Fibroblast of villous mesenchyme (primary cell): ENCODE measurements around the gene G6PC3. TPM values are rescaled to one million over a fixed set of nuclear protein-coding genes. Genes with fewer than 3 reads are reported as not detected.

Experiments used
- DNase-seq: peaks from one replicate; pipeline ENCODE4 v3.0.0-alpha.2; 2010; ENCODE audit warnings: low read depth
- H3K4me3 ChIP-seq: 2 replicates; pipeline ENCODE4 v1.5.1; 2011; ENCODE audit warnings: low read depth, mild to moderate bottlenecking, low read length
- CTCF ChIP-seq: IDR thresholded peaks from 2 replicates; pipeline ENCODE4 v1.5.1; 2012; ENCODE audit warnings: low read depth, mild to moderate bottlenecking, low read length; ENCODE audit not compliant: insufficient read depth
- total RNA-seq: library from RNA; depleted of rRNA; stranded (reverse); fragments of >200 nt; gene quantifications from 2 replicates; pipeline ENCODE4 v1.2.3, GENCODE V29; 2012

G6PC3 gene
- total RNA-seq, 1 donor = 27.6 TPM

- DNase-seq = no peak
- H3K4me3 ChIP-seq = no peak overlapping the region
- TF ChIP-seq CTCF = no peak
Measured at GRCh38 chr17:44106801-44107200, 36.3 kb downstream of the G6PC3 start.

GRCh38 chr17:44108440-44109311, 38.1 kb downstream of the G6PC3 start:
- no peak overlapping the region for H3K4me3 ChIP-seq
- peak; percentile 96 for DNase-seq
- no peak for TF ChIP-seq CTCF

GRCh38 chr17:44109312-44109630, 38.7 kb downstream of the G6PC3 start:
- H3K4me3 ChIP-seq = no peak overlapping the region
- no peak for TF ChIP-seq CTCF
- DNase-seq = no peak

- DNase-seq = no peak
- peak overlapping the region; percentile 45 for H3K4me3 ChIP-seq
- no peak for TF ChIP-seq CTCF
Measured at GRCh38 chr17:44110011-44110686, 39.6 kb downstream of the G6PC3 start.

GRCh38 chr17:44110823-44111633, 40.5 kb downstream of the G6PC3 start:
- TF ChIP-seq CTCF = no peak
- peak overlapping the region; percentile 45 for H3K4me3 ChIP-seq
- peak; percentile 94 for DNase-seq

GRCh38 chr17:44111777-44112176, 41.2 kb downstream of the G6PC3 start:
- no peak for TF ChIP-seq CTCF

More at GRCh38 chr17:44111777-44112176, 41.2 kb downstream of the G6PC3 start:
- no peak for DNase-seq
- H3K4me3 ChIP-seq = no peak overlapping the region
